ENCODE measurements around the gene OR4N5. TPM values are rescaled to one million over a fixed set of nuclear protein-coding genes. Genes with fewer than 3 reads are reported as not detected.

OR4N5 gene
- total RNA-seq, 1 experiment from 2014 or later = not detected

DNA sequence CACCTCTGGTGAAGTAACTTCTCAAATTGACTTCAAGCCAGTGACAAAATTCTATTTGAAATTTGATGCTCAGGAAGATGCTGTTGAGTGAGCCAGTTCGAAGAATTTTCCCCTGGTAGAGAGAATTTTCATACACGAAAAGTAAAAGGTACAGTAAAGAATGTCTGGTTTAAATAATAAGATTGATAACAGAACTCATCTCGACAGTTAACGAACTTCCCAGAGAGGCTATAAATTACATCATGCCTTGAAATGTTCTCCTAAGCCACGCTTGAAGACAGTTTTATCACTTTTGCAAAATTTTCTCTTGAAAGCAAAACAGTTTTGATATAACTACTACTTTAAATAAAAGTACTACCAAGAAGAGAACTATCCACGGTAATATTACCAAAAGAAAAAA, 37.7 kb downstream of the OR4N5 start:
- Histone ChIP-seq H3K9me3 (no peaks in the 10 kb centered on the region), H3K4me1 (peaks cover 10% of the 10 kb centered on the region), H3K36me3 (ENCODE audit: control insufficient read depth, insufficient read depth, low read length) (no peaks in the 10 kb centered on the region), H3K4me3 (ENCODE audit: low read depth, low read length) (no peak overlapping the region), H3K27me3 (replicated peaks; ENCODE audit: control insufficient read depth, insufficient read depth, low read length) (no peaks in the 10 kb centered on the region)
- TF ChIP-seq, protein P1, sequence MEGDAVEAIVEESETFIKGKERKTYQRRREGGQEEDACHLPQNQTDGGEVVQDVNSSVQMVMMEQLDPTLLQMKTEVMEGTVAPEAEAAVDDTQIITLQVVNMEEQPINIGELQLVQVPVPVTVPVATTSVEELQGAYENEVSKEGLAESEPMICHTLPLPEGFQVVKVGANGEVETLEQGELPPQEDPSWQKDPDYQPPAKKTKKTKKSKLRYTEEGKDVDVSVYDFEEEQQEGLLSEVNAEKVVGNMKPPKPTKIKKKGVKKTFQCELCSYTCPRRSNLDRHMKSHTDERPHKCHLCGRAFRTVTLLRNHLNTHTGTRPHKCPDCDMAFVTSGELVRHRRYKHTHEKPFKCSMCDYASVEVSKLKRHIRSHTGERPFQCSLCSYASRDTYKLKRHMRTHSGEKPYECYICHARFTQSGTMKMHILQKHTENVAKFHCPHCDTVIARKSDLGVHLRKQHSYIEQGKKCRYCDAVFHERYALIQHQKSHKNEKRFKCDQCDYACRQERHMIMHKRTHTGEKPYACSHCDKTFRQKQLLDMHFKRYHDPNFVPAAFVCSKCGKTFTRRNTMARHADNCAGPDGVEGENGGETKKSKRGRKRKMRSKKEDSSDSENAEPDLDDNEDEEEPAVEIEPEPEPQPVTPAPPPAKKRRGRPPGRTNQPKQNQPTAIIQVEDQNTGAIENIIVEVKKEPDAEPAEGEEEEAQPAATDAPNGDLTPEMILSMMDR (IDR thresholded peaks at IDR 0.05; ENCODE audit: insufficient read depth in 1 of 2, low read depth in 1 of 2, low read length in 1 of 2, severe bottlenecking in 1 of 2, unreplicated experiment in 1 of 2) = no peak
- ChIA-PET CTCF (no interaction called here), POLR2A (no interaction called here)
- BruUV-seq (replicated peaks) = no TSS peak
- no peaks in the 10 kb centered on the region for H3K4me1 Mint-ChIP-seq (ENCODE audit: low read depth, unreplicated experiment)
- intact Hi-C loops (cut with micrococcal nuclease; ENCODE audit: unreplicated experiment) = no loop called here
- H3K36me3 Mint-ChIP-seq (ENCODE audit: insufficient read depth, unreplicated experiment) = no peaks in the 10 kb centered on the region
- no peak for DNase-seq
- H3K27me3 Mint-ChIP-seq (ENCODE audit: insufficient read depth, unreplicated experiment) = no peaks in the 10 kb centered on the region
- H3K9me3 Mint-ChIP-seq (ENCODE audit: unreplicated experiment) = no peaks in the 10 kb centered on the region
- no peak overlapping the region for H3K27ac Mint-ChIP-seq (ENCODE audit: unreplicated experiment)
- H3K4me3 Mint-ChIP-seq (ENCODE audit: unreplicated experiment) = no peak overlapping the region

DNA sequence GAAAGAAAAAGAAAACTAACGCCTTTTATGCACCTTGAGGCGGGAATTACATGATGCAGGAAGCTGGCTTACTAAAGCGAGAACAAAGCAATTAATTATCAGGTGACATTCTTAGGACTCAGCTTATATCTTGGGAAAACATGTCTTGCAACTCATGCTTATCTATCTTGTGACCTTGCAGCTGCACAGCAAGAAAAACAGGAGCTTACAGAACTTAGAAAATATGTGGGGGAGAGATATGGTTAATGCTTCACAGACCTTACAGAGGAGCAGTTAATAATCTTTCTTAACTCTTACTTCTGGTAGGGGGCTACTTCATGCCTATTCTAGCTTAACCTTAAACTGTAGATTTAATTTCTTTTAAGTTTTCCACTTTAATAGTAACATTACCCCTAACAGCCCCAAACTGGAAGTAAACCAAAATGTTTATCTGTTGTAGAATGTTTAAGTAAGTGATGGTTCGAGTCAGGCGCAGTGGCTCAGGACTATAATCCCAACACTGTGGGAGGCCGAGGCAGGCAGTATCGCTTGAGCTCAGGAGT, 38.9 kb downstream of the OR4N5 start:
- no peaks in the 10 kb centered on the region for H3K36me3 Mint-ChIP-seq (ENCODE audit: insufficient read depth, unreplicated experiment)
- no peak overlapping the region for H3K27ac Mint-ChIP-seq (ENCODE audit: unreplicated experiment)
- intact Hi-C loops (cut with micrococcal nuclease; ENCODE audit: unreplicated experiment) = no loop called here
- H3K4me3 Mint-ChIP-seq (ENCODE audit: unreplicated experiment) = no peak overlapping the region
- CTCF ChIA-PET = no interaction called here
- no peaks in the 10 kb centered on the region for H3K9me3 Mint-ChIP-seq (ENCODE audit: unreplicated experiment)
- H3K27me3 ChIP-seq (replicated peaks; ENCODE audit: control insufficient read depth, insufficient read depth, low read length) = no peaks in the 10 kb centered on the region
- DNase-seq = peak in 1 of 2 experiments; percentile 26
- H3K27me3 Mint-ChIP-seq (ENCODE audit: insufficient read depth, unreplicated experiment) = no peaks in the 10 kb centered on the region
- H3K4me3 ChIP-seq (ENCODE audit: low read depth, low read length) = no peak overlapping the region
- no peaks in the 10 kb centered on the region for H3K36me3 ChIP-seq (ENCODE audit: control insufficient read depth, insufficient read depth, low read length)
- no peaks in the 10 kb centered on the region for H3K4me1 Mint-ChIP-seq (ENCODE audit: low read depth, unreplicated experiment)
- BruUV-seq (replicated peaks) = no TSS peak
- peaks cover 10% of the 10 kb centered on the region for H3K4me1 ChIP-seq
- H3K9me3 ChIP-seq = no peaks in the 10 kb centered on the region
- POLR2A ChIA-PET = no interaction called here
- TF ChIP-seq, protein P1 (IDR thresholded peaks at IDR 0.05; ENCODE audit: insufficient read depth in 1 of 2, low read depth in 1 of 2, low read length in 1 of 2, severe bottlenecking in 1 of 2, unreplicated experiment in 1 of 2) = no peak

DNA sequence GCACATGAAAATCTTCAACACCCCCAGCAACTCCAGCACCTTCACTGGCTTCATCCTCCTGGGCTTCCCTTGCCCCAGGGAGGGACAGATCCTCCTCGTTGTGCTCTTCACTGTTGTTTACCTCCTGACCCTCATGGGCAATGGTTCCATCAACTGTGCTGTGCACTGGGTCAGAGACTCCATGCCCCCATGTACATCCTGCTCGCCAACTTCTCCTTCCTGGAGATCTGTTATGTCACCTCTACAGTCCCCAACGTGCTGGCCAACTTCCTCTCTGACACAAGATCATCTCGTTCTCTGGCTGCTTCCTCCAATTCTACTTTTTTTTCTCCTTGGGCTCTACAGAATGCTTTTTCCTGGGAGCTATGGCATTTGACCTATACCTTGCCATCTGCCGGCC, 40.6 kb downstream of the OR4N5 start:
- Histone ChIP-seq H3K4me3 (ENCODE audit: low read depth, low read length) (no peak overlapping the region), H3K9me3 (no peaks in the 10 kb centered on the region), H3K27me3 (replicated peaks; ENCODE audit: control insufficient read depth, insufficient read depth, low read length) (no peaks in the 10 kb centered on the region), H3K4me1 (peaks cover 10% of the 10 kb centered on the region), H3K36me3 (ENCODE audit: control insufficient read depth, insufficient read depth, low read length) (no peaks in the 10 kb centered on the region)
- Mint-ChIP-seq H3K4me3 (ENCODE audit: unreplicated experiment) (no peak overlapping the region), H3K9me3 (ENCODE audit: unreplicated experiment) (no peaks in the 10 kb centered on the region), H3K27ac (ENCODE audit: unreplicated experiment) (no peak overlapping the region), H3K4me1 (ENCODE audit: low read depth, unreplicated experiment) (no peaks in the 10 kb centered on the region), H3K27me3 (ENCODE audit: insufficient read depth, unreplicated experiment) (no peaks in the 10 kb centered on the region), H3K36me3 (ENCODE audit: insufficient read depth, unreplicated experiment) (no peaks in the 10 kb centered on the region)
- CTCF ChIA-PET = no interaction called here
- intact Hi-C loops (cut with micrococcal nuclease; ENCODE audit: unreplicated experiment) = no loop called here
- DNase-seq = no peak
- TF ChIP-seq, protein P1 (IDR thresholded peaks at IDR 0.05; ENCODE audit: insufficient read depth in 1 of 2, low read depth in 1 of 2, low read length in 1 of 2, severe bottlenecking in 1 of 2, unreplicated experiment in 1 of 2) = no peak
- POLR2A ChIA-PET = no interaction called here
- no TSS peak for BruUV-seq (replicated peaks)

All from Caco-2 (cell line).